Measurements from ENCODE around the gene ALK.

Gene ALK

DNA sequence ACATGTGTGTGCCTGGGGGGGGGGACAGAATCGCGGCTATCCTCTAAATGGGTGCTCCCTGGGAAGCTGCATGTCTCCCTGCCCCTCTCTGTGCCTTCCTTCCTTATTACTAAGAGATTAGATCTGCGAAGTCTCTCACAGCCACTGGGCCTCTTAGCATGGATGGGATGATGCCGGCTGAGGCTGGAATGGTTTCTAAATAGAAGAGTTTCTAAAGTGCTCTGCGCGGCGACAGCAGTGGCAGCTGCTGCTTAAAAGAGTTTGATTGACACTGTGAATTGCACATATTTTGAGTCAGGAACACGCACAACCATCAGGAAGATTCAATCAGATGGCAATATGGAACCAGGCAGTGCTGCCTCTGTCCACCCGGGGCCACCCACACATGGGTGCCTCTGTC lies 642.4 kb downstream of the ALK start:
- Histone ChIP-seq H3K27me3 (ENCODE audit: insufficient read depth, low read depth, severe bottlenecking) (no peaks in the 10 kb centered on the region), H3K9me3 (ENCODE audit: severe bottlenecking) (no peaks in the 10 kb centered on the region), H3K4me3 (ENCODE audit: low read depth, low read length) (no peak overlapping the region), H3K27ac (no peak overlapping the region), H3K36me3 (no peaks in the 10 kb centered on the region)
- DNase-seq, result no peak
- TF ChIP-seq, protein P1, sequence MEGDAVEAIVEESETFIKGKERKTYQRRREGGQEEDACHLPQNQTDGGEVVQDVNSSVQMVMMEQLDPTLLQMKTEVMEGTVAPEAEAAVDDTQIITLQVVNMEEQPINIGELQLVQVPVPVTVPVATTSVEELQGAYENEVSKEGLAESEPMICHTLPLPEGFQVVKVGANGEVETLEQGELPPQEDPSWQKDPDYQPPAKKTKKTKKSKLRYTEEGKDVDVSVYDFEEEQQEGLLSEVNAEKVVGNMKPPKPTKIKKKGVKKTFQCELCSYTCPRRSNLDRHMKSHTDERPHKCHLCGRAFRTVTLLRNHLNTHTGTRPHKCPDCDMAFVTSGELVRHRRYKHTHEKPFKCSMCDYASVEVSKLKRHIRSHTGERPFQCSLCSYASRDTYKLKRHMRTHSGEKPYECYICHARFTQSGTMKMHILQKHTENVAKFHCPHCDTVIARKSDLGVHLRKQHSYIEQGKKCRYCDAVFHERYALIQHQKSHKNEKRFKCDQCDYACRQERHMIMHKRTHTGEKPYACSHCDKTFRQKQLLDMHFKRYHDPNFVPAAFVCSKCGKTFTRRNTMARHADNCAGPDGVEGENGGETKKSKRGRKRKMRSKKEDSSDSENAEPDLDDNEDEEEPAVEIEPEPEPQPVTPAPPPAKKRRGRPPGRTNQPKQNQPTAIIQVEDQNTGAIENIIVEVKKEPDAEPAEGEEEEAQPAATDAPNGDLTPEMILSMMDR (IDR thresholded peaks at IDR 0.05; ENCODE audit: low read depth, low read length), result no peak

DNA sequence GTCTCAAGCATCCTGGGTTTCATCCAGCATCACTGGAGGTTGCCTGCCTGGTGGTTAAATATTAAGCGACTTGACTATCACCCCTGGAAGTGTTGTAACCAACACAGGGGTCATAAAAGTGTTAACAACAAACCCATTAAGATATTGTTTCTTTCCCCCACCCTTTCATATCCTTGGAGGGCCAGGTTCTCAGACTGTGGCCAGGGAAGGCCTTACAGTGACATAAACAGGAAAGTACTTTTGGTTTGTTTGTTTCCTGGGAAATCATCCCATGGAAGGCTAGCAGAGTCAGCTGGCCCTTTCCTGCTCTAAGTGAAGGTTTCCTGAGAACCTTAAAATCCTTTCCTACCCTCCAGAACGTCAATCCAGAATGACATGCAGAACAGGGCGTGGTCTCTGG lies 645.2 kb downstream of the ALK start:
- Histone ChIP-seq H3K36me3 (no peaks in the 10 kb centered on the region), H3K4me3 (ENCODE audit: low read depth, low read length) (no peak overlapping the region), H3K9me3 (ENCODE audit: severe bottlenecking) (no peaks in the 10 kb centered on the region), H3K27ac (no peak overlapping the region), H3K27me3 (ENCODE audit: insufficient read depth, low read depth, severe bottlenecking) (no peaks in the 10 kb centered on the region)
- no peak for DNase-seq
- TF ChIP-seq, protein P1 (IDR thresholded peaks at IDR 0.05; ENCODE audit: low read depth, low read length), result no peak

DNA sequence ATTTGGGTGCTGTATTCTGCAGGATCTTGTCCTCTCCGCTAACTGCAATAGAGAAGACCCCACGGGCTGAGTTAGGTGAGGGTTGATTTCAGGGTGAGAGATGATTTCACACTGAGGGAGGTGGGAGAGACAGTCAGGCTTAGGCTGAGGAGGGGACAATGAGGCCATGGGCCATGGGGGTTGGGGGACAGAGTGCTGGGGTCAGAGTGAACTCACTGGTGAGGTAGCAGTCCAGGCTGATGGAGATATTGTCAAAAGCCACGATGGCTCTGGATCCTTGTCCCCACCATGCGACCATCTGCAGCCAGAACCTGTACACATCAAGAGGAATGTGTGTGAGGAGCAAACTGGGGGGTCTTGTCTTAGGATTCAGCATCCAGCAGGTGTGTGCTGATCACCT lies 646.2 kb downstream of the ALK start:
- TF ChIP-seq, protein P1 (IDR thresholded peaks at IDR 0.05; ENCODE audit: low read depth, low read length), result no peak
- Histone ChIP-seq H3K4me3 (ENCODE audit: low read depth, low read length) (no peak overlapping the region), H3K36me3 (no peaks in the 10 kb centered on the region), H3K27ac (no peak overlapping the region), H3K27me3 (ENCODE audit: insufficient read depth, low read depth, severe bottlenecking) (no peaks in the 10 kb centered on the region), H3K9me3 (ENCODE audit: severe bottlenecking) (no peaks in the 10 kb centered on the region)
- DNase-seq, result no peak

DNA sequence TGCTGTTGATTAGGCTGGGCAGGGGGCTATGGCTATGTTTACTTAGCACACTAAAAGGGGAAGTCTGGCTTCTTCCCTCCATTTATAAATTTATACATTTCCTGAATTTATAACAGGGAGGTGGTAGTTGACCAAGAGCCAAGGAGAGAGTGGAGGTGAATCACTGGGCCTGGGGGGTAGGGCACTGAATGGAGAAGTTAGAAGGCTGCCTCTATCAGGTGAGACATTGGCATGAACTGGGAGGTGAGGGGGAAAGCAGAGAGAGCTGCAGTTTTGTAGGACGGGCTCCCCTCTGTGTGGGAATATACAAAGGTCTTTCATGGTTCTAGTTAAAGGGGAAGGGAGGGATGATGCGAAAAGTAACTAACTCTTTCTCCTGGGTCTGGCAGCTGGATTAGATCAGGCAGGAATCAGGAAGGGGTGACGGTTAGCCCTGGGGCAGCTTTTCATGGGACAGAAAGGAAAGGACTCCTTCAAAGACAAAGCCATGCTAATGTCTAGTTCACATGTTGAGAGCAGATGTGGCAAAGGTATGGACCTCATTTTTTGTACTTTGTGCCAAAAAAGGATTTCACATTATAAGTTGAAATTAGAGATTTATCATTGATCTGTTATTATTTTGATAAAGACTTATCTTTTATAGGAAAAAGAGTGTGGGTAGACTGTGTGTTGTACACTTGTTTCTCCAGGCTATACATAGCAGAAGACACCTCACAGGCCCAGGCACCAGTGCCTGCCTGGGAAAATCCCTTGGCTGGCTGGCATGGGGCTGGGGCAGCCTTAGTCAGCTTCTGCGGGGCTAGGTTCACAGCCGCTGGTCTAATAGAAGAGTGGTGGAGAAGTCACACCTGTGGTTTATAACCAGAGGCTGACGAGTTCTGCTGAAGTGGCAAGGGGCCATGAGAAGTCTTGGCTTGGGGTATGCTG lies 647.4 kb downstream of the ALK start:
- DNase-seq, result no peak
- no peak overlapping the region for H3K4me3 ChIP-seq (ENCODE audit: low read depth, low read length)
- H3K9me3 ChIP-seq (ENCODE audit: severe bottlenecking), result no peaks in the 10 kb centered on the region
- TF ChIP-seq, protein P1 (IDR thresholded peaks at IDR 0.05; ENCODE audit: low read depth, low read length), result no peak
- H3K27ac ChIP-seq, result no peak overlapping the region
- no peaks in the 10 kb centered on the region for H3K27me3 ChIP-seq (ENCODE audit: insufficient read depth, low read depth, severe bottlenecking)
- H3K36me3 ChIP-seq, result no peaks in the 10 kb centered on the region

DNA sequence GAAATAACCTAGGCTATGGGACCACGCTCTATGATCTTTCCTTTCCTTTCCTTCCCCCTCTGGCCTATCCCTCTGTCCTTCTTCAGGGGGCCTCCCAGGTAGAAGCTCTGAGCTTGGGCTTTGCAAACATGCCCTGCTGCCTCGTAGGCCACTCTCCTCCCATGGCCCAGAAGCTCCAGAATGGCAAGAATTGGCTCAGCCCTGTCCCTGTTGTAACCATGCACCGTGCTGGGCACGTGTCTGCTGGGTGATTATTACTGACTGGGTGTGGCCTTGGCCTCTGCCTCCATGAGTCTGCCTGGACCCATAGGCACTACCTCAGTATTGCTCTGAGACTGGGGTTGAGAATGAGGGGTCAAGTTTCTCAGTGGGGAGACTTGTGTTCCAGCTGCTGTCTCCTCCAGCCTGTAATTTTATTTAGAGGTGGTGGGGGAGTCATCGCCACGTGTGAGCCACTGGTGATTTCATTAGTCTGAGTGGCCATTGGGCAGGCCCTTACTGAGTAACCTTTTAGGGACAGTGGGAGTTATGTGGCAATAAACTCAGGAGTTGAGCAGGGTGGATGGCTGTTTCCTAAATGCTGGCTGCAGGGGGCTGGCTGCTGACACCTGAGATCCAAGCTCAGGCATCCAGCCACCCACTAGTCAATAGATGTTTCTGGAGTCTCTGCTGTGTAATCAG lies 648.2 kb downstream of the ALK start:
- no peaks in the 10 kb centered on the region for H3K36me3 ChIP-seq
- H3K27me3 ChIP-seq (ENCODE audit: insufficient read depth, low read depth, severe bottlenecking), result no peaks in the 10 kb centered on the region
- H3K4me3 ChIP-seq (ENCODE audit: low read depth, low read length), result no peak overlapping the region
- H3K27ac ChIP-seq, result no peak overlapping the region
- DNase-seq, result no peak
- no peaks in the 10 kb centered on the region for H3K9me3 ChIP-seq (ENCODE audit: severe bottlenecking)
- TF ChIP-seq, protein P1 (IDR thresholded peaks at IDR 0.05; ENCODE audit: low read depth, low read length), result no peak

All from WERI-Rb-1 (cell line).